NCI-H1417 treated with DMSO at 0.1 percent for 48 hours (cell line): ENCODE measurements around the gene ALDH1B1.

ENCODE experiments used
- DNase-seq: peaks from one replicate; lab custom pipeline; 2025; lab: John Stamatoyannopoulos, UW

ALDH1B1 gene

GRCh38 chr9:38416461-38416860 is 24.0 kb downstream of the ALDH1B1 start:
- no peak for DNase-seq

- DNase-seq = no peak
Measured at GRCh38 chr9:38417003-38417945, 24.8 kb downstream of the ALDH1B1 start.

- no peak for DNase-seq
Measured at GRCh38 chr9:38418366-38418765, 25.9 kb downstream of the ALDH1B1 start.

- DNase-seq = no peak
Measured at GRCh38 chr9:38419181-38419580, 26.7 kb downstream of the ALDH1B1 start.

DNA sequence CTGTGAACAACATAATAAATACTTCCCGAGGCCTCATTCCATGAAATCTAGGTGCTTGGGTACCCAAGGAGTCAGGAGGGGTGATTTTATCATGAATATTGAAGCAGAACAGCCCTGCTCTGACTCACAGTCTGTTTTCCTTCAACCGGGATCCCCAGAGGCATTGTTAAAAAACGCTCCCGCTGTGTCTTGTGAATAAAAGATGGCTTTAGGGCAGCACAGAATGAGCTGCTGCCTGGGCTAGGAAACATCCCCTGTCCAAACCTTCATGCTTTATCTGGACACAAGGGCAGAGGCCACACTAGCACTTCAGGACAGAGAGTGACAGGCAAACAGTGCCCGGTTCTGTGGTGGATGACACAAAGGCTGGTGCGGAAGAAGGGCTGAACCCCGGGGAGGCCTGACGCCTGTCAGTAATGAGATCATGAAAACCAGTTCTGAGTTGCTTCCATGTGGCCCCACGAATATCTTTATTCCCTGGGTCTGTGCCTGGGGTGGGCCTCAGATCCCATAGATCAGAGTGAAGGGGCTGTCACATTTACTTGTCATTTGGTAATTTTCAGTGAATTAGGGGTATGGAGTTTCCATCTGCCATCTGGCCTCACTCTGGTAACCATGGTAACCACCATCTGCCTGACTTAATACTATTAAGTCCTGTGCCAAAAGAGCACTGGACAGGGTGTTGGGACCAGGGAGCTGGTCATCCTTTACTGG is 29.2 kb downstream of the ALDH1B1 start:
- no peak for DNase-seq

DNA sequence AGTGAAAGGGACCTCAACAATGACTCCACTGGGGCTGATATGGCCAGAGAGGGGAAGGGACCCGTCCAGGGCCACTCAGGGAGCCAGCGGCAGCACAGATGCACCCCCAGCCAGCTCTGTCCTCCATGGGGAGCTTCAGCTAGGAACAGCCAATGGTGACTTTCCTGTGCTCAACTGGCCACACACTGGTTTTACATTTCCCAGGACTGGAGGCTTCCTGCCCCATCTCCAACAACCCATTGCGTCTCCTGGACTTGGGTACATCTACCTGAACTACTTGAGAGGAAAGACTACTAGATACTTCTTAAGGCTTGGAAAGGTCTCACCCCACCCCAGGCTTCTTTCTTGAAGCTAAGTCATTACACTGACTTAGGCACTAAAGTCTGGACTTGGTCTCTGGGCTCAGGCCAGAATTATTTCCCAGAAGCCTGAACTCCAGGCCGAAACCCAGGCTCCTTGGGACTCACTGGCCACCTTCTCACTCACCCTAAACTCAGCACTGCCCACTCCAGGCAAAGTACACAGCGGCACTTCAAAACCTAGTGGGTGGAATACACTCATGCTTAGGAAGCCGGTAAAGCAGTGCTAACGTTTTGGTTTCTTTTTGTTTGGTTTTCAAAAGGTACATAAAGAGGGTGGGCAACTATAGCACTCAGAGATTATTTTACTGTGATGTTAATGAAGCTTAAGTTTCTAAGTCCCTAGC is 30.2 kb downstream of the ALDH1B1 start:
- no peak for DNase-seq

DNA sequence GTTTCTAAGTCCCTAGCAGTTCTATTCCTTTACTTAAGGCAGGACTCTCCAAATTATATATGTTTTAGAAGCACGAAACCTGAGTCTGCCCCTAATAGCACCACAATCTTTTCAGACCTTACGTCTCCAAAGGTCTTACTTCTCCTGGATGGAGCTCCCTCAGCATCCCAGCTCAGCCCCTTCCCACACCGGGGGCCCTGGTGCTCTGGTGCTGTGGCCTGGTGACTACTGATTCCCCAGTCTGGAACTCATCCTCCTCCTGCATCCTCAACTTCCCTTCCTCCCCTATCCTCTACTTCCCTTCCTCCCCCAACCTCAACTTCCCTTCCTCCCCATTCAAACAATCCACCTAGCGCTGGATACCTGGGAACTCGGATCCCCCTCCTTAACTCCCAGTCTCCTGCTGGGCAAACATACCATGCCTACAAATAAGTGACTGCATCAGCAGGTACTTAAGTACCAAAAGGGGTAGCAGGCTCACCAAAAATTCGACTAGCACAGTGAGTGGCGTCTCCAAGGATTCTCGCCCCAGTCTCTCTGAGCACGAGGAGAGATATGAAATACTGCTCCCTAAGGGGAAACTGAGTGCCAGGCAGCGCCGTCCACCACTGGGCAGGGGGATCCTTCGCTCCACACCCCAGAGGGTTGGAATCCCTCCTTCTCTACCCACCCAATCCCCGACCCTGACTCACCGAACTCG is 30.9 kb downstream of the ALDH1B1 start:
- no peak for DNase-seq

GRCh38 chr9:38423973-38424843 is 31.7 kb downstream of the ALDH1B1 start, which contains the start of gene IGFBPL1:
IGFBPL1 (minus strand) TSS chr9:38424454; CDS start chr9:38424424, 30 bp downstream.
- no peak for DNase-seq

- no peak for DNase-seq
Measured at GRCh38 chr9:38424918-38425317, 32.4 kb downstream of the ALDH1B1 start.

DNA sequence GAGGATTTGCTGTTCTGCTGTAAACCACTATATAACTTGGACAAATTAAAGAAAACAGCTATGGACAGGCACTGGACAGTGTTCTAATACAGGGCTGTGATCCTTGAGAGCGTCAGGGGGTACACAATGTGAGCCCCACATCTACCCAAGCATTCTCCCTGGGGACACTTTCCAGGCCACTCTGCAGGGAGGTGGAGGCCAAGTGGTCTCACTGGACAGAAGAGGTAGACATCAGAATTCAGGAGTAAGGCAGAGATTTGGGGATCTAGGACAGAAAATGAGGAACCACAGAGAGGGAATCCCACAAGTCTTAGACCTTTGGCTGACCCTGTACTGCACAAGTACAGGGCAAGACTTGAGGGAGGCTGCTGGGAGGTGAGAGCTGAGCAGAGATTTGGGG is 35.6 kb downstream of the ALDH1B1 start:
- DNase-seq = no peak

DNA sequence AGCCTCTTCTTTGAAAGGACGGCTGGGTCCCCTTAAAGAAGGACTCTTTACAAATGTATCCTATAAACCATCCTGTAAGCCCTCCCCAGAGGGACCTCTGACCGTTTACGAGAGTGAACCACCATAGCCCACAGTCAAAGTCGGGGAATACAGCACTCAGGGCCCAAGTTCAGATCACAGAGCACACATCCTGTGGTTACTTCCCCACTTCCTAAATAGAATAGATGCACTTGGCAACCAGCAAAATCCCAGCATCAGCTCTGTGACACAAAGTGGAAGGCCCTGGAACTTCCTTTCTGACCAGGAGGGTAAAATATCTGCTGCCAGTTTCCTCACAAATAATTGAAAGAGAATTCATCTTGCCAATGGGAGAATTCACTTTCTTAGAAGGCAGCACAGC is 38.6 kb downstream of the ALDH1B1 start:
- DNase-seq = no peak

GRCh38 chr9:38432922-38433510 is 40.5 kb downstream of the ALDH1B1 start:
- no peak for DNase-seq

DNA sequence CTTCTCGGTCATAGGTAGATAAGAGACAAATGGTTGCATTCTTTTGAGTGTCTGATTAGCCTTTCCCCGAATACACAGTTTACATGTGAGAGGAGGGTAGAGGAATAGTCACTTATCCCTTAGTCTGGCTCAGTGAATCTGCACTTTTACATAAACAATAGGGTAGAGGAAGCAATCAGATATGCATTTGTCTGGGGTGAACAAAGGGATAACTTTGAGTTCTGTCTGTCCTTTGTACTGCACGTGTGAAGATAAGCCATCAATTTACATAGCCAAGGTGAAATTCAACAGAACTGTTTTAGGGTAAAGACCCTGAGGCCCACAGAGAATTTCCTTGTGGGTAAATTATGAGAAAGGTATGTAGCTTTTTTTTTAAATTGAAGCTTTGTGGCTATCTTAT is 41.9 kb downstream of the ALDH1B1 start:
- DNase-seq = no peak

DNA sequence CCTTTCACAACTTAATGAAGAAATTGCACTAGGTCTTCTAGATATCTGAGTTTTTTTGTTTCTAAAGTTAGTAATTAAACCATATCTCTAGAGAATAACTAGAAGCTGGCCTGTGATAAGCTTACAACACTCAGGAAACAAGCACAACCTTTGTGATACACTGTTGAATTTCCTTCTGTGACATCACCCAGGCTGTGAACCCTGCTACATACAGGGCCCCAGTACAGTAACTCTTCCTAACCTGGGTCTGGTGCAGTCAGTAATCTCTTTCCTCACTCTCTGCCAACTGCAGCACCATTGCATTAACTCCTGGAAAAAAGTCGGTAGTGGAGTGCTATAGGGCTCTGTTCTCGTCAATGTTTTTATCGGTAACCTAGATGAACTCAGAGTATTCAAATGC is 42.4 kb downstream of the ALDH1B1 start:
- no peak for DNase-seq

GRCh38 chr9:38435521-38435920 is 43.0 kb downstream of the ALDH1B1 start:
- no peak for DNase-seq

DNA sequence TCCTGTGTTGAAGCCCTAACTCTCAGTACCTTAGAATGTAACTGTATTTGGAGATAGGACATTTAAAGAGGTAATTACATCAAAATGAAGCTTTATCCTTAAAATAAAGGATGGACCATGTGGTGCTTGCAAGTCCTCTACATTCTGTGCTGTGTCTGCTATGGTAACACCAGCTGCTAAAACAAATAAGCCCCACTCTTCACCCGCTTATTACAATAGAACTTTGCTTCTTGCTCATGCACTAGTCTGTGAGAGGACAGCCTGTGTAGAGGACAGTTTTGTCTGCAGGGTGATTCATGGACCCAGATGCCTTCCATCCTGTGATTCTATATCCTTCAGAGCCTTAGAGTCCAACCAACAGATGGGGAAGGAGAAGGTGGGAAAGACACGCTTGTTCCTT is 44.2 kb downstream of the ALDH1B1 start:
- no peak for DNase-seq

DNA sequence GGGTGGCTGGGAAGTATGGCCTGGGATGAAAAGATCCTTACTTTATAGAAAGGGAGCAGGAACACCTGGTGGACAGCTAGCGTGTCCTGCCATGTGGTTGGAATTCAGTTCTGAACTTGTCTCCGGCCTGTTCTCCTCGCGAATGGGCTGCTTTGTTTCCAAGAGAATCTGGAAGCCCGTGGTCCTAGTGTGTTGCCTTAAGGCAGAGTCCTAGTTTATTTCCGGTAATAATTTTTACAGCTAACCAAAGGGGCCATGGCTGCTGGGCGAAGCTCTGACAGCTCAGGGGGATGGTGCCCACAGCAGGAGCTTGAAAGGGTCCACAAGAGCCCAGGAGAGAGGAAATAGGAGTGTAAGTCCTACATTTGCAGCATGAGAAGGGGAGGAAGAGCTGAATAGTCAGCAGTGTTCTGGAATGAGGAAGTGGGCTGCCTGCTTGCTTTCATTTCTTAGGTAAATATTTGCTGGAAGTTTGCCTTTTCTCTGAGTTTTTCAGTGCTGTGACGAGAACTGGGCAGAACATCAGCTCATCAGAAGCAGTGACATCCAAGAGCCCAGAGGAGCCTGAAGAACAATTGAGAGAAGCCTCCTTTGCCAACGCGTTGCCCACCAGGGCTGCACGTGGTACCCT is 44.8 kb downstream of the ALDH1B1 start:
- DNase-seq = no peak

- DNase-seq = no peak
Measured at GRCh38 chr9:38439291-38439915, 46.9 kb downstream of the ALDH1B1 start.

DNA sequence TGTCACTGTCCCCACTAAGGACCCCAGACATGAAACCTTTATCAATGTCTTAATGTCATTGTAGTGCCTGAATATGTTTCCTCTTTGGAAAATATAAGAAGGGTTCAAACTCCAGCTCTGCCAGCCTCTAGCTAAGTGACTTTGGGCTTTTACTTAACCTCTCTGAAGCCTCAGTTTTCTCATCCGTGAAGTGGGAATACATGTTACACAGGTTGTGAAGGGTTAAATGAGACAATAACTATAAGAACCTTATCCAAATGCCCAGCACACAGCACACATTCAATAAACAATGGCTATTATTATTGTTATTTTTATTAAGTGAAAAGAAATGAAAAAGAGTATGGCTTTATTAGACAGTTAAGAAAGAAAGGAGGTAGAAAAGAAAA is 47.4 kb downstream of the ALDH1B1 start:
- DNase-seq = no peak

DNA sequence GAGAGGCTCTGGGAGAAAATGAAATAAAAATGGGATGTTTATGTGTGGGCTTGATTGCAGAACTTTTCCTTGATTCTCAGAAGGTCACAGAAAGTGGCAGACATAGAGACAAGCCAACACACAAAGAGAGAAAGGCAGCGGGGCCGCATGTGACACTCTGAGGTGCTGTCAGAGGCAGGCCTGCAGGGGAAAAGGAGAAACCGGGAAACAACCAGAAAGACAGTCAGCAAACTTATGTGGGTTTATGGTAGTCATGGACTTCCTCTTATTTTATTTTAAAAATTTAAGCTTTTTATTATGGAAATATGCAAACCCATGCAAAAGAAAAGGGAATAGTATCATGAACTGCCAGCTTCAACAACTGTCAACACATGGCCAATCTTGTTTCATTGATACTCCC is 48.0 kb downstream of the ALDH1B1 start:
- no peak for DNase-seq
